ENCODE results near the gene UBASH3A.

UBASH3A gene

GRCh38 chr21:42392731-42393442 is 10.8 kb upstream of the UBASH3A start (continued):
- TF ChIP-seq ZNF555 (tag by site-specific recombination; conservative IDR thresholded peaks at IDR 0.05) (no peak), ZNF239 (tag by site-specific recombination; IDR thresholded peaks at IDR 0.05) (no peak), ZNF777 (tag by site-specific recombination; IDR thresholded peaks at IDR 0.05; ENCODE audit: borderline replicate concordance) (no peak), ZNF202 (tag by site-specific recombination; IDR thresholded peaks at IDR 0.05; ENCODE audit: borderline replicate concordance) (no peak), ZNF645 (tag by site-specific recombination; IDR thresholded peaks at IDR 0.05) (no peak), GLIS2 (tag by site-specific recombination; IDR thresholded peaks at IDR 0.05) (no peak), PRDM1 (tag by site-specific recombination; IDR thresholded peaks at IDR 0.05) (no peak), SP2 (tag by site-specific recombination; IDR thresholded peaks at IDR 0.05) (no peak), ZNF146 (tag by site-specific recombination; IDR thresholded peaks at IDR 0.05) (no peak)
- TF ChIP-seq, protein P1, sequence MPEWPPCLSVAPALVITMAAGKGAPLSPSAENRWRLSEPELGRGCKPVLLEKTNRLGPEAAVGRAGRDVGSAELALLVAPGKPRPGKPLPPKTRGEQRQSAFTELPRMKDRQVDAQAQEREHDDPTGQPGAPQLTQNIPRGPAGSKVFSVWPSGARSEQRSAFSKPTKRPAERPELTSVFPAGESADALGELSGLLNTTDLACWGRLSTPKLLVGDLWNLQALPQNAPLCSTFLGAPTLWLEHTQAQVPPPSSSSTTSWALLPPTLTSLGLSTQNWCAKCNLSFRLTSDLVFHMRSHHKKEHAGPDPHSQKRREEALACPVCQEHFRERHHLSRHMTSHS (tag by site-specific recombination; IDR thresholded peaks at IDR 0.05) = no peak
- TF ChIP-seq, protein P2, sequence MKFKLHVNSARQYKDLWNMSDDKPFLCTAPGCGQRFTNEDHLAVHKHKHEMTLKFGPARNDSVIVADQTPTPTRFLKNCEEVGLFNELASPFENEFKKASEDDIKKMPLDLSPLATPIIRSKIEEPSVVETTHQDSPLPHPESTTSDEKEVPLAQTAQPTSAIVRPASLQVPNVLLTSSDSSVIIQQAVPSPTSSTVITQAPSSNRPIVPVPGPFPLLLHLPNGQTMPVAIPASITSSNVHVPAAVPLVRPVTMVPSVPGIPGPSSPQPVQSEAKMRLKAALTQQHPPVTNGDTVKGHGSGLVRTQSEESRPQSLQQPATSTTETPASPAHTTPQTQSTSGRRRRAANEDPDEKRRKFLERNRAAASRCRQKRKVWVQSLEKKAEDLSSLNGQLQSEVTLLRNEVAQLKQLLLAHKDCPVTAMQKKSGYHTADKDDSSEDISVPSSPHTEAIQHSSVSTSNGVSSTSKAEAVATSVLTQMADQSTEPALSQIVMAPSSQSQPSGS (tag by site-specific recombination; IDR thresholded peaks at IDR 0.05; ENCODE audit: low read depth) = no peak

DNA sequence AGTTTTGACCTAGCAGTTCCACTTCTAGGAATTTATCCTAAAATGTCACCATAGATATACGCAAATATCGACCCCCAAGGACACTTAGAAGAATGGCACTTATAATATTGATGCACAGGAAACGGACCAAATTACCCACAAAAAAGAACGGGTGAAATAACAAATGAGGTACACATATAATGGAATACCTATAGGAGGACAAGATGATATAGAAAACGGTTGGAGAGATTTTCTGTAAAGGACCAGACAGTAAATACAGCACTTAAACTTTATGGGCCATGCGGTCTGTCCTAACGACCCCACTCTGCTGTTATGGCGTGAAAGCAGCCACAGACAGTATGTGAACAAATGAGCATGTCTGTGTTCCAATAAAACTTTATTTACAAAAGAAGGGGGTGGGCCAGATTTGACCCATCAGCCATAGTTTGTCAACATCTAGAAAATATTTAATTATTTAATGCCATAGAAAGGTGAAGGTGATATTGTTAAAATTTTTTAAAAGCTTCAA is 10.2 kb upstream of the UBASH3A start:
- H3K4me1 ChIP-seq (ENCODE audit: control insufficient read depth, insufficient read depth, low read length) = no peaks in the 10 kb centered on the region
- no peak for TF ChIP-seq ZNF175 (tag by site-specific recombination; IDR thresholded peaks at IDR 0.05)
- TF ChIP-seq ZNF341 (tag by site-specific recombination; IDR thresholded peaks at IDR 0.05; ENCODE audit: low read depth) = no peak
- ChIA-PET POLR2A (no interaction called here), CTCF (interaction anchor here (0.7 to 1.0 kb wide), 3 partner anchors 11 to 55 kb away, joined by 3 to 4 read pairs (median 4); partner anchors contain the start of gene UBASH3A)
- no peak overlapping the region for H3K27ac ChIP-seq (ENCODE audit: extremely low read depth, low read depth, low read length)
- H3K4me3 ChIP-seq (ENCODE audit: low read depth, low read length) = no peak overlapping the region
- no peaks in the 10 kb centered on the region for H3K9me3 ChIP-seq (ENCODE audit: control insufficient read depth, insufficient read depth, low read depth, low read length)
- H3K36me3 ChIP-seq (ENCODE audit: control insufficient read depth in 2 of 2, insufficient read depth in 1 of 2, low read length in 2 of 2) = no peaks in the 10 kb centered on the region

DNA sequence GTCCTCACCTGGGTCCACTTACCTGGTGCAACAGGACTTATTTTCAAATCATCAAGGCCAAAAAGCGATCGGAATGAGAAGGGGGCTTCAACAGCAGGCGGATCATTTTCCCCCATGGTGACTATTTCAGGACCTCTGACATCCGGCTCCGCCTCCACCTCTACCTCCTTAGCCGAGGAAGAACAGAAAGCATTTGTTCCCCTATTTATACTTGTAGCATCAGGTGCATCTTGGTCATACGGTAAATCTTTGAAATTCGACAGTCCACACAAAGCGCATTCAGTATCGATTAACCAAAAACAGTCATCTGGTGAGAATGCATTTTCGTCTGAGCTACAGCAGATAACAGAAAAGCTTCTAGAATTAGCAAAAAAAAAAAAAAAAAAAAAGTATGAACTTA is 8.4 kb upstream of the UBASH3A start:
- H3K27ac ChIP-seq (ENCODE audit: extremely low read depth, low read depth, low read length) = no peak overlapping the region
- ChIA-PET POLR2A (no interaction called here), CTCF (no interaction called here)
- no peaks in the 10 kb centered on the region for H3K36me3 ChIP-seq (ENCODE audit: control insufficient read depth in 2 of 2, insufficient read depth in 1 of 2, low read length in 2 of 2)
- no peak for TF ChIP-seq ZNF544 (tag by site-specific recombination; IDR thresholded peaks at IDR 0.05)
- H3K4me1 ChIP-seq (ENCODE audit: control insufficient read depth, insufficient read depth, low read length) = no peaks in the 10 kb centered on the region
- no peak overlapping the region for H3K4me3 ChIP-seq (ENCODE audit: low read depth, low read length)
- H3K9me3 ChIP-seq (ENCODE audit: control insufficient read depth, insufficient read depth, low read depth, low read length) = no peaks in the 10 kb centered on the region

GRCh38 chr21:42395905-42396651 is 7.6 kb upstream of the UBASH3A start, which contains the start of gene TMPRSS3:
TSS of gene TMPRSS3 (minus strand) at chr21:42396052. CDS start at chr21:42395417, 635 bp downstream.
- no peaks in the 10 kb centered on the region for H3K9me3 ChIP-seq (ENCODE audit: control insufficient read depth, insufficient read depth, low read depth, low read length)
- no peaks in the 10 kb centered on the region for H3K36me3 ChIP-seq (ENCODE audit: control insufficient read depth in 2 of 2, insufficient read depth in 1 of 2, low read length in 2 of 2)
- CTCF ChIA-PET = interaction anchor here (0.6 to 0.7 kb wide), 2 partner anchors 137 to 924 kb away, joined by 4 read pairs; no protein-coding TSS in a partner anchor
- no peak within 1 kb of the TSS for H3K27ac ChIP-seq (ENCODE audit: extremely low read depth, low read depth, low read length)
- no peak within 1 kb of the TSS for H3K4me3 ChIP-seq (ENCODE audit: low read depth, low read length)
- no peaks in the 10 kb centered on the region for H3K4me1 ChIP-seq (ENCODE audit: control insufficient read depth, insufficient read depth, low read length)
- TF ChIP-seq ZNF654 (tag by site-specific recombination; IDR thresholded peaks at IDR 0.05; ENCODE audit: low read depth) = no peak
- TF ChIP-seq SCRT2 (tag by site-specific recombination; IDR thresholded peaks at IDR 0.05) = no peak
- TF ChIP-seq ZNF354C (tag by site-specific recombination; IDR thresholded peaks at IDR 0.05; ENCODE audit: borderline replicate concordance, low read depth) = no peak
- TF ChIP-seq, protein P3, sequence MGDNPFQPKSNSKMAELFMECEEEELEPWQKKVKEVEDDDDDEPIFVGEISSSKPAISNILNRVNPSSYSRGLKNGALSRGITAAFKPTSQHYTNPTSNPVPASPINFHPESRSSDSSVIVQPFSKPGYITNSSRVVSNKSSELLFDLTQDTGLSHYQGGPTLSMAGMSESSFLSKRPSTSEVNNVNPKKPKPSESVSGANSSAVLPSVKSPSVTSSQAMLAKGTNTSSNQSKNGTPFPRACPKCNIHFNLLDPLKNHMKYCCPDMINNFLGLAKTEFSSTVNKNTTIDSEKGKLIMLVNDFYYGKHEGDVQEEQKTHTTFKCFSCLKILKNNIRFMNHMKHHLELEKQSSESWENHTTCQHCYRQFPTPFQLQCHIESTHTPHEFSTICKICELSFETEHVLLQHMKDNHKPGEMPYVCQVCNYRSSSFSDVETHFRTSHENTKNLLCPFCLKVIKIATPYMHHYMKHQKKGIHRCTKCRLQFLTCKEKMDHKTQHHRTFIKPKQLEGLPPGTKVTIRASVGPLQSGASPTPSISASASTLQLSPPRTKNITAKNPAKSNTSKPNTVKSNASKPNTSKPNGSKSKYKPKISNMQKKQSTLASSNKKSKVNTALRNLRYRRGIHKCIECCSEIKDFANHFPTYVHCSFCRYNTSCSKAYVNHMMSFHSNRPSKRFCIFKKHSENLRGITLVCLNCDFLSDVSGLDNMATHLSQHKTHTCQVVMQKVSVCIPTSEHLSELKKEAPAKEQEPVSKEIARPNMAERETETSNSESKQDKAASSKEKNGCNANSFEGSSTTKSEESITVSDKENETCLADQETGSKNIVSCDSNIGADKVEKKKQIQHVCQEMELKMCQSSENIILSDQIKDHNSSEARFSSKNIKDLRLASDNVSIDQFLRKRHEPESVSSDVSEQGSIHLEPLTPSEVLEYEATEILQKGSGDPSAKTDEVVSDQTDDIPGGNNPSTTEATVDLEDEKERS (tag by site-specific recombination; IDR thresholded peaks at IDR 0.05) = no peak
- no peak for TF ChIP-seq ZNF560 (tag by site-specific recombination; IDR thresholded peaks at IDR 0.05; ENCODE audit: borderline replicate concordance)
- POLR2A ChIA-PET = no interaction called here
